ENCODE results near the gene ARSG.

DNA sequence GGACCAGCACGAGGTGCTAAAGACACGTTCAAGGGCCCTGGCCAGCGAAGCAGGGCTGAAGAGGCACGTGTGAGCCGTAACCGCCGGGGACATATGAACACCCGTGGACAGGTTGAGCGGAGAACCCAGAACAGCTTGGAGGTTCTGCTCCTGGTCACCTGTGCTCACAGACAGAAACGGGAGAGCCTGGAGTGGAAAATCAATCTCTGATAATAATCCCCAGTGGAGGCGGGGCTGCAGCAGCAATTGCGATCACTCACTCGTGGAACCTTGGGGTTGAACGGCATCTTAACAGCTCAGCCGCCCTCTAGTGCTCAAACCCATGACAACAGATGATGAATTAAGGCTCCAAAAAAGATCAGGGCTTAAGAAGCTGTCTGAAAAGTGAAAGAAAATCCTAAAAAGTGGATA is 140.4 kb downstream of the ARSG start:
- TF ChIP-seq POLR2A (IDR thresholded peaks at IDR 0.05; ENCODE audit: extremely low read depth, insufficient read length) (no peak), CTCF (IDR thresholded peaks at IDR 0.05; ENCODE audit: low read depth, low read length) (peak; percentile 32)
